A549 (cell line): ENCODE results near the gene PRKCQ.

Experiments used
- BHLHE40 ChIP-seq: IDR thresholded peaks from 2 replicates; pipeline ENCODE4 v1.6.1; 2012; ENCODE audit warnings: low read depth, low read length, inconsistent platforms
- CTCF ChIP-seq: fragments of >200 bp; sonication (Bioruptor Twin); formaldehyde crosslinking; IDR thresholded peaks from 3 replicates; pipeline ENCODE4 v1.5.1; 2016
- JUN ChIP-seq, 2 experiments: fragments of >200 bp; sonication (Bioruptor Twin); formaldehyde crosslinking; IDR thresholded peaks; 2 replicates in 1 of 2; 3 replicates in 1 of 2; pipeline ENCODE4 v1.6.1; 2016 to 2017

DNA sequence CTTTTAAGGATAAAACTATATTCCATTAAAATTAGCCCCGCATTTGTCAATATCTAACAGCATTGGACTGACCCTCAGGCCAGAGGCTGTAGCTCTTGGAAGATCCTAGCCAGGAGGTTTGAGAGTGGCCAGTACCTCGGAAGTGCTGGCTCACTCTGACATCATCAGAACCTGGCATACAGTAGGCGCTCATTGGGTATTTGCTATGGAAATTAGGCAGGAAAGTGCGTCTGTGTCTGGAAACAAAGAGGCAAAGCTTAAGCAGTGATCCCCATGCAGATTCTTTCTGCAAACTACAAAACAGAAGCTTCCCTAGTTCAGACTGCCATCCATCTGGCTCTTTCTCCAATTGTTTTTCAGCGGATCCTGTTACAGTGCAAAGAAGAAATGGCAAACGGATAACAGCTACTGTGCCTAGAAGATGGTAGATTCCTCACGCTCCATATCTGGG, 1.7 kb upstream of the PRKCQ start:
- TF ChIP-seq JUN (IDR thresholded peaks at IDR 0.05) (no peak), BHLHE40 (no peak), CTCF (no peak)
